MM.1S (cell line): ENCODE data around the gene STARD3NL.

ENCODE experiments used
- DNase-seq: peaks from one replicate; pipeline ENCODE4 v3.0.0-alpha.2; 2015
- H2AFZ ChIP-seq: fragments of 300-600 bp; sonication (generic); 2 replicates; pipeline ENCODE4 v1.6.0; 2016; ENCODE audit warnings: antibody characterized with exemption, low read length
- H3F3A ChIP-seq: fragments of 300-600 bp; sonication (generic); 2 replicates; pipeline ENCODE4 v1.6.1; 2016; ENCODE audit warnings: mild to moderate bottlenecking, antibody characterized with exemption, low read length, moderate library complexity, mixed read lengths; ENCODE audit not compliant: insufficient read depth
- H3K27ac ChIP-seq: fragments of 300-600 bp; sonication (generic); 2 replicates; pipeline ENCODE4 v1.5.1; 2016; ENCODE audit warnings: mild to moderate bottlenecking, low read length
- H3K27me3 ChIP-seq: fragments of 300-600 bp; sonication (generic); replicated peaks from 2 replicates; pipeline ENCODE4 v1.6.0; 2016; ENCODE audit warnings: low read length; ENCODE audit not compliant: insufficient read depth
- H3K36me3 ChIP-seq: fragments of 300-600 bp; sonication (generic); replicated peaks from 2 replicates; pipeline ENCODE4 v1.6.1; 2016; ENCODE audit warnings: mild to moderate bottlenecking, low read length, mixed read lengths; ENCODE audit not compliant: insufficient read depth
- H3K4me1 ChIP-seq: fragments of 300-600 bp; sonication (generic); 2 replicates; pipeline ENCODE4 v1.6.1; 2016; ENCODE audit warnings: low read length, mixed read lengths
- H3K4me2 ChIP-seq: fragments of 300-600 bp; sonication (generic); 2 replicates; pipeline ENCODE4 v1.6.0; 2016; ENCODE audit warnings: low read depth, low read length
- H3K4me3 ChIP-seq: fragments of 300-600 bp; sonication (generic); 2 replicates; pipeline ENCODE4 v1.5.1; 2016; ENCODE audit warnings: low read length, mixed read lengths
- H3K79me2 ChIP-seq: fragments of 300-600 bp; sonication (generic); 2 replicates; pipeline ENCODE4 v1.6.1; 2016; ENCODE audit warnings: mixed run types, low read length, mixed read lengths
- H3K9ac ChIP-seq: fragments of 300-600 bp; sonication (generic); 2 replicates; pipeline ENCODE4 v1.6.1; 2016; ENCODE audit warnings: low read length, mixed read lengths
- H3K9me2 ChIP-seq: fragments of 300-600 bp; sonication (generic); replicated peaks from 2 replicates; pipeline ENCODE4 v1.6.1; 2016; ENCODE audit warnings: mild to moderate bottlenecking, low read length, mixed read lengths; ENCODE audit not compliant: insufficient read depth
- H3K9me3 ChIP-seq: fragments of 300-600 bp; sonication (generic); replicated peaks from 2 replicates; pipeline ENCODE4 v1.6.1; 2016; ENCODE audit warnings: mild to moderate bottlenecking, low read length, mixed read lengths; ENCODE audit not compliant: insufficient read depth
- H4K20me1 ChIP-seq: fragments of 300-600 bp; sonication (generic); 2 replicates; pipeline ENCODE4 v1.6.1; 2016; ENCODE audit warnings: mild to moderate bottlenecking, low read length, moderate library complexity, mixed read lengths; ENCODE audit not compliant: insufficient read depth
- EZH2 ChIP-seq: fragments of 300-600 bp; sonication (generic); optimal IDR thresholded peaks from 2 replicates; pipeline ENCODE3; 2017; ENCODE audit warnings: low read depth, mild to moderate bottlenecking, antibody characterized with exemption, low read length, mixed read lengths
- EZH2phosphoT487 ChIP-seq: fragments of 300-600 bp; sonication (generic); IDR thresholded peaks from 2 replicates; pipeline ENCODE4 v1.6.1; 2018; ENCODE audit warnings: antibody characterized with exemption, low read length
- TF ChIP-seq, protein P1 (sequence below): fragments of 300-600 bp; sonication (generic); IDR thresholded peaks from 2 replicates; pipeline ENCODE4 v1.5.1; 2016; ENCODE audit warnings: antibody characterized with exemption, low read length, mixed read lengths

STARD3NL gene

DNA sequence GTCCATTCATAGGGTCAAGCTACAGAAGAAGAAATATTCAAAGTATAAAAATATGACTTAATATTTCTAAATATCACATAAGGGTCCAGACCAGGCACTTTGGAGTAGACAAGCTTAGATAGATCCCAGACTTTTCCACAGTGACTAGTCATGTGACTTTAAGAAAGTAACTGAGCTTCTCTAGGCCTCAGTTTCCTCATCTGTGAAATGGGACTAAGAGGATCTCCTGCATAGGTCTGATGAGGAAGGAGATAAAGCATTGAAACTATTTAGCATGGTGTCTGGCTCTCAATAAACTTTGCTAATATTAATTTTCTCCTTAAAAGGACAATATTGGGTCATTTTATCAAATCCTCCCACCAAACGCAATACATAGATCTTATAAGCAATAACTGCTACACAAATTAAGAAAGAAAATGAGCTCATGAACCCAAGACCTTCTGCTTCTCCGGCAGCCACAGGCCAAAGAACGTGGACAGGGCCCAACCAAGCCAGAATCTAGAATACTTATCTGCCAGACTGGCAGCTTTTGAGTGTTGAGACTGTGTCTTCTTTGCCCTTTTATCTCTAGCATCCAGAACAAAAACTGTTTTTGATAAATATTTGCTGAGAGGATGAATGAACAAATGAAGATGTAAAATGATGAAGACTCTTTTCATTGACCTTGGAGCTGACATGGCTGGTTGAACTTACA is 97.0 kb downstream of the STARD3NL start:
- no peaks in the 10 kb centered on the region for H3K9me3 ChIP-seq
- H3K36me3 ChIP-seq: no peaks in the 10 kb centered on the region
- no peak overlapping the region for H2AFZ ChIP-seq
- TF ChIP-seq EZH2phosphoT487 (no peak), EZH2 (no peak)
- TF ChIP-seq, protein P1, sequence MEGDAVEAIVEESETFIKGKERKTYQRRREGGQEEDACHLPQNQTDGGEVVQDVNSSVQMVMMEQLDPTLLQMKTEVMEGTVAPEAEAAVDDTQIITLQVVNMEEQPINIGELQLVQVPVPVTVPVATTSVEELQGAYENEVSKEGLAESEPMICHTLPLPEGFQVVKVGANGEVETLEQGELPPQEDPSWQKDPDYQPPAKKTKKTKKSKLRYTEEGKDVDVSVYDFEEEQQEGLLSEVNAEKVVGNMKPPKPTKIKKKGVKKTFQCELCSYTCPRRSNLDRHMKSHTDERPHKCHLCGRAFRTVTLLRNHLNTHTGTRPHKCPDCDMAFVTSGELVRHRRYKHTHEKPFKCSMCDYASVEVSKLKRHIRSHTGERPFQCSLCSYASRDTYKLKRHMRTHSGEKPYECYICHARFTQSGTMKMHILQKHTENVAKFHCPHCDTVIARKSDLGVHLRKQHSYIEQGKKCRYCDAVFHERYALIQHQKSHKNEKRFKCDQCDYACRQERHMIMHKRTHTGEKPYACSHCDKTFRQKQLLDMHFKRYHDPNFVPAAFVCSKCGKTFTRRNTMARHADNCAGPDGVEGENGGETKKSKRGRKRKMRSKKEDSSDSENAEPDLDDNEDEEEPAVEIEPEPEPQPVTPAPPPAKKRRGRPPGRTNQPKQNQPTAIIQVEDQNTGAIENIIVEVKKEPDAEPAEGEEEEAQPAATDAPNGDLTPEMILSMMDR: no peak
- no peak overlapping the region for H3K4me2 ChIP-seq
- no peaks in the 10 kb centered on the region for H3F3A ChIP-seq
- no peak overlapping the region for H3K9ac ChIP-seq
- H3K4me1 ChIP-seq: no peaks in the 10 kb centered on the region
- H3K79me2 ChIP-seq: no peaks in the 10 kb centered on the region
- no peak overlapping the region for H3K27ac ChIP-seq
- no peaks in the 10 kb centered on the region for H4K20me1 ChIP-seq
- no peak for DNase-seq
- H3K9me2 ChIP-seq: no peaks in the 10 kb centered on the region
- H3K4me3 ChIP-seq: no peak overlapping the region
- H3K27me3 ChIP-seq: no peaks in the 10 kb centered on the region

DNA sequence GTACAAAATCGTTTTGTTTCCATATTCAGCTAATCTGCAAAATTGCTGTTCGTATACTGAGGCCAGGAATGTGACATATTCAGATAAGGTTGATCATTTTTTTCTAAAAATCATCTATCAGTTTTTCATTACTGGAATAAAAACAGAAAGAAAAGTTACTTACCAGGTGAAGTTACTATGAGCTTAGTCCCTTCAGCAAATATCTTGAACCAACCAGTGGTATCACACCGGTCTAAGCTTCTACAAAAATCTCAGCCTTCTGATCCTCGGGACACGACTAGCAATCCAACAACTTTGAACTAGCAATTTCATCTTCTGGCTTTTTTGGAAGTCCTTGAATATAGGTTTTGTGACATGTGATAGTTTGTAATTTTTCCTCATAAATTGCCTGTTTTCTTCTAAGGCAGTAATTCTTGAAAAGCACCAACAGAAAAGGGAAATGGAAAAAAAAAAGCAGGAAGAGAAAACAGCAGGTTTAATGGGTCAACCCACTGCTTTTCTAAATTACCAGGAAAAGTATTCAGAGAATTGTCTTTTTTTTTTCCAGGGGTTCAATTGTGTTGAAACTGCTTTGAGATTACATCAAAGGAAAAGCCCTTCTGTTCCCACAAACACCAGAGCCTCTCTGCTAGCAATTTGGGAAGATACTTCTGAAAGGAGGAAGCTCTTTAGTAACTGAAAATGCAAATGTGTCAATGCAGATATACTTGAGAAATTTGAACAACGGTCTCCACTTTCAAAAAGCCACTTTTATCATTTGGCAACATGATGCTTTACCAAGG is 98.2 kb downstream of the STARD3NL start:
- no peak overlapping the region for H3K9ac ChIP-seq
- no peaks in the 10 kb centered on the region for H3K9me3 ChIP-seq
- no peak overlapping the region for H3K27ac ChIP-seq
- no peaks in the 10 kb centered on the region for H3F3A ChIP-seq
- DNase-seq: no peak
- no peaks in the 10 kb centered on the region for H3K27me3 ChIP-seq
- no peak overlapping the region for H2AFZ ChIP-seq
- no peaks in the 10 kb centered on the region for H4K20me1 ChIP-seq
- no peak for TF ChIP-seq EZH2
- TF ChIP-seq, protein P1: no peak
- TF ChIP-seq EZH2phosphoT487: no peak
- no peak overlapping the region for H3K4me2 ChIP-seq
- H3K79me2 ChIP-seq: no peaks in the 10 kb centered on the region
- no peak overlapping the region for H3K4me3 ChIP-seq
- H3K36me3 ChIP-seq: no peaks in the 10 kb centered on the region
- H3K9me2 ChIP-seq: no peaks in the 10 kb centered on the region
- no peaks in the 10 kb centered on the region for H3K4me1 ChIP-seq

DNA sequence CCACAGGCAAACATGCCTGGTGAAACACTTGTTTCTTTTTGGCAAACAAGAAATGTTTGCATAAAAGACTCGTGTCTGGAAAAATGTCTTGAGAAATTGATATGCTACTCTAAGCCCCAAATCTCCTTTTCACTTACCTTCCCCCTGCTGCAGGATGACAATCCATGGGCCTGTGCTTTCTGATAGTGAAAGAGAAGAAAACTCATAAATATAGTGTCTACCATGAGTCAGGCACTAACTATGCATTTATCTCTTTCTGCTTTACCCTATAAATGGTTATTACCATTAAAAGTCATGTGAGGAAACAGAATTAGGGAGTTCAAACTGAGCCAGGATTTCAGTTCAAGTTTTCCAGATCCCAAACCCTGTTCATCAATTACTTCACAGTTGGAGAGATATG is 102.0 kb downstream of the STARD3NL start:
- no peaks in the 10 kb centered on the region for H3K9me2 ChIP-seq
- no peak overlapping the region for H3K4me2 ChIP-seq
- H3K9me3 ChIP-seq: no peaks in the 10 kb centered on the region
- no peak for TF ChIP-seq EZH2phosphoT487
- TF ChIP-seq, protein P1: no peak
- no peak for TF ChIP-seq EZH2
- no peaks in the 10 kb centered on the region for H3F3A ChIP-seq
- no peaks in the 10 kb centered on the region for H3K36me3 ChIP-seq
- no peak for DNase-seq
- H2AFZ ChIP-seq: no peak overlapping the region
- H3K27ac ChIP-seq: no peak overlapping the region
- no peaks in the 10 kb centered on the region for H4K20me1 ChIP-seq
- H3K79me2 ChIP-seq: no peaks in the 10 kb centered on the region
- no peaks in the 10 kb centered on the region for H3K4me1 ChIP-seq
- no peak overlapping the region for H3K4me3 ChIP-seq
- H3K27me3 ChIP-seq: no peaks in the 10 kb centered on the region
- H3K9ac ChIP-seq: no peak overlapping the region
